ENCODE results near the gene KBTBD13.
A peak's percentile ranks its signal among the peaks of the same experiment; 100 is the strongest.
"Not testable (repeated sequence)": the region's sequence is repeated elsewhere in the genome, so short reads cannot be mapped to it uniquely, and the experiment has no call there.

The KBTBD13 gene

GRCh38 chr15:65091946-65092770, 15.6 kb downstream of the KBTBD13 start:
- no peak for DNase-seq

DNA sequence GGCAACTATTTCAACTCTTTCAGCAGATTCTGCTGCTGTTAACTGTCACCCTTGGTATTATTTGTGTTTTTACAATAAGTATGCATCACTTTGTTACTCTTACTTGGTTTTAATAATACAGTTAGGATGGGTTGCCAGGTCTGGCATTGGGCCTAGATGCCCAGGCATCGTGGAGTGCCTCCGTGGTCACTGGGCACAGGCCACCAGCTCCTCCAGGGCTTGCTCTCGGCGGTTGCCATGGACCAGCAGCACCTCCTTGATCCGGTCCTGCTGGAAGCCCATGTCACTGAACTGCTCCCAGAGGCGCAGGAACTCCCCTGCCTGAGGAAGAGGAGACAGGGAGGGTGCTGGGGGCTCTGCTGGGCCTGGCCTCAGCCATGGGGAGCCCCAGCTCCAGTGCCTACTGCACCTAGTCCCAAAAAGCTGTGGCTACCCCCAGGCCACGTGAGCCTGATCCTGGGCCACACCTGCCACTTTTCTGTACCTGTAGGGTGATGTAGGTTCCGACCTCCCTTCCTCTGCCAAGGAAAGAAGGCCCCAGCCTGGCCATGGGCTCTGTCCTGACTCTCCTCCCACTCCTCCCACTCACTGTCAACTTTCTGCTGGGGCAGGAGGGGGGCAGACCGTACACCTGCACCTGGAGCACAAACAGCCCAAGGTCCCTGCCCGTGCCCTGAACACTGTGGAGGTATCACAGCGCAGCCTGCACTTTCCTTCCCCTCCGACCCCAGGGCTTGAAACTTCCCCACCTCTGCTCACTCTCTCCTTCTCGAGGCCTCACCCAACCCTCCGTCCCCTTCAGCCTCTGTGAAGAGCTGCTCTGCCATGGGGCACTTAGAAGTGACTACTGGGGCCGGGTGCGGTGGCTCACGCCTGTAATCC, 16.6 kb downstream of the KBTBD13 start:
- no peak for DNase-seq

DNA sequence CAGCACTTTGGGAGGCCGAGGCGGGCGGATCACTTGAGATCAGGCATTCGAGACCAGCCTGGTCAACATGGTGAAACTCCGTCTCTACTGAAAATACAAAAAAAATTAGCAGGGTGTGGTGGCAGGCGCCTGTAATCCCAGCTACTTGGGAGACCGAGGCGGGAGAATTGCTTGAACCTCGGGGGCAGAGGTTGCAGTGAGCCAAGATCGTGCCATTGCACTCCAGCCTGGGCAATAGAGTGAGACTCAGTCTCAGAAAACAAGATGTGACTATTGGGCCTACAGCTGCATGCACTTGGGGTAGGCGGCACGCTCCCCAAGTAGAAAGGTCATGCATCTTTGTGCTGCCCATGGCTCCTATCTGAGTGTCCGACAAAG, 17.2 kb downstream of the KBTBD13 start:
- not testable (repeated sequence) for DNase-seq

DNA sequence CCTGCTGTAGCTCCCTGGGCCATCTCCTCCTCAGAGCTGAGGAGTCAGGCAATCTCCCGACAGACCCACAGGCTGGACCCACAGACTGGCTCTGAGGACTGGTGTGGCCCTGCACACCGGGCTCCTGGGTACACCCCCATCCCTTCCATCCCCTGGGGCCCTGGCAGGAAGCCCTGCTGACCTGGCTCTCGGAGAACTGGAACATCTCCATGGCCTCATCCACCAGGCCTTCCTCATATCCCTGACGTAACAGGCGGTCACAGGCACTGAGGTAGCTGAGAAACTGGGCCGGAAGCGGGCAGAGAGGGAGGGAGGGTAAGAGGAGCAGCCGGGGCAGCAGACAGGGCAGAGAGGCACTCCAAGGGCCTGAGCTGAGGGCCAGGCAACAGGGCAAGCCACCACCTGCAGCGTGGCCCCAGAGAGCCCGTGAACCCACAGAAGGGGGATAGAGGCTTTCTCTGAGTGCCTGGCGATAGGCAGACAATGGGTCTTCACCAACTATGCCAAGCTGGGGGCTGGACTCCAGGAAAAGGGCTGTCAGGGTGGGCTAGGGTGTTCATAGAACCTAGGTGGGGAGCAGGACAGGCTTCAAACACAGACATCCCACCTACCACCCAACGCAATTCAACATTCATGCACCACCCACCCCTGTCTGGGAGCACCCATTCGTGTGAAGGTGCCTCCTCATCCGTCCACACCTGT, 17.9 kb downstream of the KBTBD13 start:
- DNase-seq, result no peak

- DNase-seq, result no peak
Observed at GRCh38 chr15:65095011-65095746, 18.6 kb downstream of the KBTBD13 start.

DNA sequence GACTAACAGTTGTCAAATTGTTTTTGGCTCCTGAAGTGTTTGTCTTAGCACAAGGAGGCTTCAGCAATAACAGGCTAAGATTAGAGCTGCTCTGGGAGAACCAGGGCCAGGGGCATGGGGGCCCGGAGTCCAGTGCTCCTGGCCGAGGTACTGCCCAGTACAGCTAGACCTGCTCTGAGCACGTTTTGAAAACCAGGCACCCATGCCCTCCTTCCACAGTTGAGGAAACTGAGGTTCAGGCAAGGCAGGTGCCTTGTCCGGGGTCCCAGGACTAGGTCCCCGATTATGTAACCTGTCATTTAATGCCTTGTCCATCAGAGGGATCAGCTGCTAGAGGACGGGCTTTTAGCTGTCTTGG, 19.2 kb downstream of the KBTBD13 start:
- no peak for DNase-seq

DNA sequence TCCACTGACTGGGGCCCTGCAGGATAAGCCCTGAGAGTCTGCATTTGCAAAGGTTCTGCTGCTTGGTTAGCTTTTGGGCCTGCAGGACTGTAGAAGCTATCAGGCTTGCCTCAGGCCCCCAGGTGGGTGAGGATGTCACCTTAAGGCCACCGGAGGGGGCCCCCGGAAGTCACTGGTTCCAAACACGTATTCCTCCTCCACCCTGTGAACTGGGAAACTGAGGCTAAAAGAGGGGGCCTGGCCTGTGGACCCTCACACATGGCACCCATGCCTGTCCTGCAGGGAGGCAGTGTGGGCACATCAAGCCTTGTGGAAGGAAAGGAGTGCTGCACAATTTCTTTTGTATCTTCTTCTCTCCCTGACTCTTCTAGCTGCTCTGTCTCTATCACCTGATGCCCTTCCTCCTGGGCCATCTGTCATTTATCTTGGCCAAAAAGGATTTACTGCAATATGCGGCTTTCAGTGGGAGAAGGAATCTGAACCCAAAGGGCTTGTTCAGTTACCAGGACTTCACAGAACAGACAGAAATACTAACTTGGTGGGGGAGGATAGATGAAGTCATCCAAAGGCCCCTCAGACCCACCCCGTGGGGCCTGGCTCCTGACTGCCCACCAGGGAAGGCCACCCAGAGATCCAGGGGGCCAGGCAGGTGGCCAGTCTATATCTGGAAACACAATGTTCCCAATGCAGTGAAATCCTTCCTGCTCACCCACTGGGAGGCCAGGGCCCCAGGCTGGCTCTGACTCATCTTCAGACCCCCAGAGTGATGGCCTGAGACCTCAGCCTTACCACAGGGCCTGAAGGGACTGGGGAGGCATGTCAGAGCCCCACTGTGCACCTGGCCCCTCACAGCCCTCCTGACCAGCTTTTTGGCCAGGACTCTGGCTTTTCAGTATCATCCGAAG, 20.2 kb downstream of the KBTBD13 start:
- DNase-seq, result no peak

DNA sequence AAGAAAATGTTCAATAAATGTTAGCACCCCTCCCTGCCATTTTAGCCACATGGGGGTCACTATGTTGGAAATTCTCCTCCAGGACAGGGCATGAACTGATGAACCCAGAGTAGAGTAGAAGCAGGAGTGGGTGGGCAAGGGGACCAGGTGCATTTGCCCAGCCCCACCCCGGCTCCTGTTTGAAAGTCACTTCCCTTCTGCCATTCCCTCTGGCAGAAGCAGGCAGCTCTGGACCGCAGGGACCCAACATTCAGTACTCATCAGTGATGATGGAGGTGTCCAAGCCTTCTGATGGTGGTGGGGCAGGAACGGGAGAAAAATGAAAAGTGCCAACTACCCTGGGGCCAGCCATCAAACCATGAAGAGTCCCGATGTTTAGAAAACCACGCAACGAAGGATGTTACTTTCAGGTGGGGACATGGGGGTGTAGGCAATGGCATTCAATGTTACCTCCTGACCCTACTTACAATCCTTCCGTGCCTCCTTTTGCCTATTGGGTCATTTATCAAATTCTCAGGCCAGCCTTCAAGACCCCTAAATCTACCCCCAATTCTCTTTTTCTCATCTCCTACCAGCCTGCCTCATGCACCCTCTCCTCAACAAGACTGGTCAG, 21.2 kb downstream of the KBTBD13 start:
- no peak for DNase-seq

GRCh38 chr15:65099336-65099735, 22.8 kb downstream of the KBTBD13 start:
- DNase-seq, result no peak

DNA sequence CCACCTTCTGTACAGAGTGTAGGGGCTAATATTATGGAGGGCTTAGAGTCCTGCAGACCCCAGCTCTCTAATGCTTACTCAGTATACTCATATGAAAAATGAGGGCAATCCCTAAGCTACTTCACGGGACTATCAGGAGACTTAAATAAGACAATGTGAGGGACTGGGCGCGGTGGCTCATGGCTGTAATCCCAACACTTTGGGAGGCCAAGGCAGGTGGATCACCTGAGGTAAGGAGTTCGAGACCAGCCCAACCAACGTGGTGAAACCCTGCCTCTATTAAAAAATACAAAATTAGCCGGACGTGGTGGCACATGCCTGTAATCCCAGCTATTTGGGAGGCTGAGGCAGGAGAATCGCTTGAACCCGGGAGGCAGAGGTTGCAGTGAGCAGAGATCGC, 23.3 kb downstream of the KBTBD13 start:
- DNase-seq, result not testable (repeated sequence)

- no peak for DNase-seq
Observed at GRCh38 chr15:65100442-65100841, 23.9 kb downstream of the KBTBD13 start.

- DNase-seq, result peak; percentile 61
Observed at GRCh38 chr15:65101411-65101890, 24.9 kb downstream of the KBTBD13 start.

DNA sequence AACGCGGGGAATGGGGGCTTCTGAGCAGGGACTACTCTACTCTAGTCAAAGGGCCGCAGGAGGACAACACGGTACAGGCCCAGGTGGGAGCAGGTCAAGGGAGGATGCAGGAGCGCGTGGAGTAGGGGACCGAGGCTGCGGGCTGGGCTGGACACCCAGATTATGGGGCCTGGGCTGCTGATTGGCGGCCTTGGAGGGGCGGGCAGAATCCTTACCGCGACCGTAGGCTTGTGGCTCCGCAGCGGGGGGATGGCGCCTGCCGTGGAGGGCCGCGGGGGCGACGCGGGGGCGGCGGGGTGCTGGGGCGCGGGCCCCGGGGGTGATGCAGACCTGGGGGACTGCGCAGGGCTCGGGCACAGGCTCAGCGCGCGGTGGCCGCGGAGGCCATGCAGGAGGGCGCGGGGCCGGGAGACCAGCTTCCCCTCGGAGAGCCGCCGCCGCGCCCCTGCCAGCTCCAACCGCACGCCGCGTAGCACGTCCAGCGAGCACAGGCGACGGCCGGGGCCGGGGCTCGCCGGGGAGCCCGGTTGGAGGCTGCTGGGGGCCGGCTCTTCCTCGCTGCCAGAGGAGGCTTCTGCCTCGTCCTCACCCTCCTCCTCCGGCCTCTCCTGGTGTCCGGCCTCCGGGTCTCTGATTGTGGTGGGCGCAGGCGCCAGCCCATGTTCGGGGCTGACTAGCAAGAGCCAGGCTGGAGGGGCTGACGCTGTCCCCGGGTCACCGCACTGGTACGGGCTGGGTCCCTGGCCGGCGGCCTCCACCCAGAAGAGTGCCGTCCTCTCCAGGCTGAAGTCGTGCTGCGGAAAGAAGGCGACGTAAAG, 25.6 kb downstream of the KBTBD13 start:
- no peak for DNase-seq

- DNase-seq, result no peak
Observed at GRCh38 chr15:65102912-65103311, 26.4 kb downstream of the KBTBD13 start.

GRCh38 chr15:65105038-65105437, 28.5 kb downstream of the KBTBD13 start:
- no peak for DNase-seq

DNA sequence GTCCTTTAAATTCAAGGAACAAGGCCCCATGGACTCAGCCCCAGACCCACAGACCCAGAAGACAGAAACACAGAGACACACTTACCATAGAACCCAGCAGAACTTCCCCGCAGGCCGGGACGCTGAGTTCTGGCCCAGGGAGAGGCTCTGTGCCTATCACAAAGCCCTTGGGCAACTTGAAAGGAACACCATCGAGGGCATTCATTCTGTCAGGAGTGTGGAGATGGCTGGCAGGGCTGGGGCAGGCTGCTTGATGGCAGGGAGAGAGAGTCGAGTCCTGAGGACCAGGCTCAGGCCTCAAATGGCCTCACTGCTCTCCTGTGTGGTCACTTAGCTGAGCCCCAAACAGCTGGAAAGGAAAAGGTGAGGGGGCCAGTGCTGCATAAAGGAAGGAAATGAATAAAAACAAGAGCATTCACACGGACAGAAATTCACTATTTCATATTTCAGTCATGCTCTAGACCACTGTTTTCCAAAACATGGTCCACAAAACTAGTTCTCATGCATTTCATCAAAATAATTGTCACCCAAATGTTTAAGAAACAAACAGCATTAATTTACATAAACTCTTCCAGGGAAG, 29.6 kb downstream of the KBTBD13 start:
- no peak for DNase-seq

- peak; percentile 30 for DNase-seq
Observed at GRCh38 chr15:65110676-65111292, 34.2 kb downstream of the KBTBD13 start.

GRCh38 chr15:65115086-65115485, 38.5 kb downstream of the KBTBD13 start, which contains the start of gene UBAP1L:
Gene UBAP1L, minus strand, starts transcription at chr15:65115200. Its CDS starts 8,985 bp downstream, at chr15:65106215.
- no peak for DNase-seq

DNA sequence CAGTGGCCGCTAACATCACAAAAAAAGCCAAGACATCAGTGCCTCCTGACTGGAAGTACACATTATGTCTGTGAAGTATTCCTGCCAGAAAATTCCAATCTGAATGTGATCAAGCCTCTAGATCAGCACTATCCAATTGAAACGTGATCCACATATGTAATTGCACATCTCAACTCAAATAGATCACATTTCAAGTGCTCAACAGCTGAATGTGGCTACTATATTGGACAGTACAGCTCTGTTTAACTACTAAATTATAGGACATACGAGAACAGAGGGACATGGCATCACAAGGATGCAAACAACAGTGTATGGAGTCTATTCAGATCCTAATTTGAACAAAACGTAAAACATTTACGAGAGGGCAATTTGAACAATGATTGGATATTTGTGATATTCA, 39.0 kb downstream of the KBTBD13 start:
- DNase-seq, result no peak

All from fibroblast of skin of right biceps (primary cell).